Measurements from ENCODE around the gene DUOXA1. TPM values are rescaled to one million over a fixed set of nuclear protein-coding genes. Genes with fewer than 3 reads are reported as not detected.

The DUOXA1 gene
- 1 to 10 TPM in 1 of 4 donors, under 1 TPM in 2, not detected in 1; 0.44 to 1.1 (median 0.51) TPM for total RNA-seq

DNA sequence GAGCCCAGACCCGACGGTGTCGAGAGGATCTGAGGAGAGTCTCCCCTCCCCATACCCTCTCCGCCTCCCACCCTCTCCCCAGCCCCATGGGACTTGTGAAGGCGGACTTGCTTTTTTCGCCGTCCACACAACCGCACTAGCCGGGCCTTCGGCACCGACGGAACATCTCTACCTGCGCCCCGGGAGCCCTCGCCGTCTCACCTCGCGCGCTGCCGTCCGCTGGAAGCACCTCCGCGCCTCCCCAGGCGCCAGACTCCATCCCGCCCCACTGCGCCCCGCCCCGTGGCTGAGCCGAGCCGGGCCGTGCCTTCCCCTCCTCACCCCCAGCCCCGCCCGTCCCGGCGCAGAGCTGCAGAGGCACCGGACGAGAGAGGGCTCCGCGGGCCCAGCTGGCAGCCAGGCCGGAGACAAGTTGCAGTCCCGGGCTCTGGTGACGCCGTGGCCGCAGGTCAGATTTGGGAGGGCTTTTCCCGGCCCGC, at the start of gene DUOXA1, which contains the start of gene DUOX1:
TSS of gene DUOXA1 (minus strand) at position 229 of the 479 bp plus-strand sequence. CDS start 6,865 bp downstream, outside the sequence.
TSS of gene DUOX1 (plus strand) at position 344 of the 479 bp plus-strand sequence. CDS start 1,973 bp downstream, outside the sequence.
- TF ChIP-seq, protein P1, sequence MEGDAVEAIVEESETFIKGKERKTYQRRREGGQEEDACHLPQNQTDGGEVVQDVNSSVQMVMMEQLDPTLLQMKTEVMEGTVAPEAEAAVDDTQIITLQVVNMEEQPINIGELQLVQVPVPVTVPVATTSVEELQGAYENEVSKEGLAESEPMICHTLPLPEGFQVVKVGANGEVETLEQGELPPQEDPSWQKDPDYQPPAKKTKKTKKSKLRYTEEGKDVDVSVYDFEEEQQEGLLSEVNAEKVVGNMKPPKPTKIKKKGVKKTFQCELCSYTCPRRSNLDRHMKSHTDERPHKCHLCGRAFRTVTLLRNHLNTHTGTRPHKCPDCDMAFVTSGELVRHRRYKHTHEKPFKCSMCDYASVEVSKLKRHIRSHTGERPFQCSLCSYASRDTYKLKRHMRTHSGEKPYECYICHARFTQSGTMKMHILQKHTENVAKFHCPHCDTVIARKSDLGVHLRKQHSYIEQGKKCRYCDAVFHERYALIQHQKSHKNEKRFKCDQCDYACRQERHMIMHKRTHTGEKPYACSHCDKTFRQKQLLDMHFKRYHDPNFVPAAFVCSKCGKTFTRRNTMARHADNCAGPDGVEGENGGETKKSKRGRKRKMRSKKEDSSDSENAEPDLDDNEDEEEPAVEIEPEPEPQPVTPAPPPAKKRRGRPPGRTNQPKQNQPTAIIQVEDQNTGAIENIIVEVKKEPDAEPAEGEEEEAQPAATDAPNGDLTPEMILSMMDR (IDR thresholded peaks at IDR 0.05; ENCODE audit: low read depth): no peak

GRCh38 chr15:45177285-45177684, 47.6 kb upstream of the DUOXA1 start:
- TF ChIP-seq, protein P1 (IDR thresholded peaks at IDR 0.05; ENCODE audit: low read depth): no peak

DNA sequence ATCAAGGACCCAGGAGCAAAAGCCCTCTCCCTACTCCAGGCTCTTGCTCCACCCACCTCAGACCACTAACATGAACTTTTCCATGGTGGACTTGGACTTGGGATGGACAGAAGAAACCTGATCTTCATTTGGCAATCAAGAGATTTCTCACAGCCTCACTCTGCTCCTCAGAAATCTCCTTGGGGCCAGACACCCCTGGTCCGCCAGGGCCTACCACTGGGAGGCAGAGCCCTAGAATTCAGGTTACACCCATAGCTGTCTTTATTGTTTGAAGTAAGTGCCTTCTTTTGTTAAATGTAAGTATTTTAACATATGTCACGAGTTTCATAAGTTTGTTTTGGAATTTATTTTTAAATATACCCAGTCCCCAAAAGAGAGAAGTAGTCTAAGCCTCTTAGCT, 44.9 kb upstream of the DUOXA1 start:
- TF ChIP-seq, protein P1 (IDR thresholded peaks at IDR 0.05; ENCODE audit: low read depth): no peak

DNA sequence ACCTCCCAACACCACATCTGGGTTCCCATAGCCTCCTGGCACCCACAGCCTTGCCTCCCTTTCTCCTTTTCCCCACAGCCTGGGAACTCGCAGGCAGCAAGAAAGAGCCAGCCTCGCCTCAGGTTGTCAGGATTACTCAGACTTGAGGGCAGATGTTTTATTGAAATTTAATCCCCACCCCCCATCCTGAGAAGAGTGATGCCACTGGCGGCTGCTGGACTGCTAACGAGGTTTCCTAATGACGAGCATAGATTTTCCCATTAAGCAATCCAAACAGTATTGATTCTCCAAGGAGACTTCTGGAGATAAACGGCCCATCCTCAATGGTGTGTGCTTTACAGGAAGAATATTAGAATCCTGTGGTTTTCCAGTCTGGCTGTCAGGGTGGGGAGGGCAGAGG, 44.4 kb upstream of the DUOXA1 start:
- TF ChIP-seq, protein P1 (IDR thresholded peaks at IDR 0.05; ENCODE audit: low read depth): no peak

GRCh38 chr15:45171912-45172311, 42.2 kb upstream of the DUOXA1 start:
- TF ChIP-seq, protein P1 (IDR thresholded peaks at IDR 0.05; ENCODE audit: low read depth): no peak

DNA sequence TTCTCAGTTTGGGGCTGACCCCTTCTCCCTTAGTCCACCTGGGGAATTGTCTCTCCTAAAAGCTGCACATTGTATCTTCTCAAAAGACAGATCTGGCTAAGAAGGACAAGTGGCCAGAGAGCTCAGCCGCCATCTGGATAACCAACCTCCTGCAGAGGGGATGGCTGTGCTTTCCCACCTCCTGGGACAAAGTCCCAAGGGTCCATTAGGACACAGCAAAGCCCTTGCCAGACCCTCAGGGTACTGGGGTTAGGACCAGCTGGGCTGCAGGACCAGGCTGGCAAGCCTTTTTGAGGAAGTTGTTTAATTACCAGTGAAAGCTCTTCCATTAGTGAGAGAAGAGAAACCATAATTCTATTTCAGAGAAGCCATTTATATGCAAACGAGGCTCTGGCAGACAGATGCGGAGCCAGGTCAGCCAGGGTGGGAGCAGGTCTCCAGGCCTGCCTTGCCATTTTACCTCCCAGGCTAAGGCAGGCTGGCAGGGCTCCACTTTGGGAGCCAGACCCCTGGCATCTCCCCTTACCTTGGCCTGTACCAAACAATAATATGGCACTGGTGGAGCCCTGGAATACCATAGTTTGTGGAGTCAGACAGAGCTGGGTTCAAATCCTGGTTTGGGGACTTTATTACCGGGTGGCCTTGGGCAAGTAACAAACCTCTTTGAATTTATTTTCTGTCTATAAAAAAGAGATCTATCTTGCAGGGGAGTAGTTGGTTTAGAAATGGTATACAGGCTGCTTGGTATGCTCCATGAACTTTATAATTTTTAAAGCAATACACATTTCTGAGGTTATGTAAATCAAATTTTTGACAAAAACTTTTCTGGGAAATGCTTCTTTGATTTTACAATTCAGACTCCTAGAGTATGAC, 40.2 kb upstream of the DUOXA1 start:
- TF ChIP-seq, protein P1 (IDR thresholded peaks at IDR 0.05; ENCODE audit: low read depth): no peak
